ENCODE data around the gene CHIT1.
A peak's percentile ranks its signal among the peaks of the same experiment; 100 is the strongest.
"Not testable (repeated sequence)": the region's sequence is repeated elsewhere in the genome, so short reads cannot be mapped to it uniquely, and the experiment has no call there.

The CHIT1 gene

DNA sequence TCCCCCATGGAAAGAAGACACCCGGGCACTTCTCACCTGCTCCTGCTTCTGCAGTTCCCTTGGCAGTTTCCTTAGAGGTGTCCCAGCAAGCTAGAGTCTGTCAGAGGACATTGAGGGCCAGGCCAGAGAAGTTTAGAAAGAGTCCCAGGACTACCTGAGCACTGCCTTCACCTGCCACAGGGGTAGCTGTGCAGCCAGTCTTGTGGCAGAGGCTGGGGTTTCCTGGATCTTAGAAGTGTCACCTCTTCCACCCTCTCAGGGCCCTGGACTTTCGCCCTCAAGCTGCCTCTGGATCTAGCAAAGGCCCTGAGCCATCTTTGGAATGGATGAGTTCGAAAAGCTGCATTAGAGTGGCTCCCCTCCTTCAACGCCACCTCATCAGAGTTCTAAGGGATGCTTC is 41.0 kb upstream of the CHIT1 start:
- TF ChIP-seq, protein P1, sequence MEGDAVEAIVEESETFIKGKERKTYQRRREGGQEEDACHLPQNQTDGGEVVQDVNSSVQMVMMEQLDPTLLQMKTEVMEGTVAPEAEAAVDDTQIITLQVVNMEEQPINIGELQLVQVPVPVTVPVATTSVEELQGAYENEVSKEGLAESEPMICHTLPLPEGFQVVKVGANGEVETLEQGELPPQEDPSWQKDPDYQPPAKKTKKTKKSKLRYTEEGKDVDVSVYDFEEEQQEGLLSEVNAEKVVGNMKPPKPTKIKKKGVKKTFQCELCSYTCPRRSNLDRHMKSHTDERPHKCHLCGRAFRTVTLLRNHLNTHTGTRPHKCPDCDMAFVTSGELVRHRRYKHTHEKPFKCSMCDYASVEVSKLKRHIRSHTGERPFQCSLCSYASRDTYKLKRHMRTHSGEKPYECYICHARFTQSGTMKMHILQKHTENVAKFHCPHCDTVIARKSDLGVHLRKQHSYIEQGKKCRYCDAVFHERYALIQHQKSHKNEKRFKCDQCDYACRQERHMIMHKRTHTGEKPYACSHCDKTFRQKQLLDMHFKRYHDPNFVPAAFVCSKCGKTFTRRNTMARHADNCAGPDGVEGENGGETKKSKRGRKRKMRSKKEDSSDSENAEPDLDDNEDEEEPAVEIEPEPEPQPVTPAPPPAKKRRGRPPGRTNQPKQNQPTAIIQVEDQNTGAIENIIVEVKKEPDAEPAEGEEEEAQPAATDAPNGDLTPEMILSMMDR (IDR thresholded peaks at IDR 0.05; ENCODE audit: insufficient read depth, missing control alignments) = no peak
- FAIRE-seq (no peak), DNase-seq (ENCODE audit: insufficient read length, low spot score) (no peak)

DNA sequence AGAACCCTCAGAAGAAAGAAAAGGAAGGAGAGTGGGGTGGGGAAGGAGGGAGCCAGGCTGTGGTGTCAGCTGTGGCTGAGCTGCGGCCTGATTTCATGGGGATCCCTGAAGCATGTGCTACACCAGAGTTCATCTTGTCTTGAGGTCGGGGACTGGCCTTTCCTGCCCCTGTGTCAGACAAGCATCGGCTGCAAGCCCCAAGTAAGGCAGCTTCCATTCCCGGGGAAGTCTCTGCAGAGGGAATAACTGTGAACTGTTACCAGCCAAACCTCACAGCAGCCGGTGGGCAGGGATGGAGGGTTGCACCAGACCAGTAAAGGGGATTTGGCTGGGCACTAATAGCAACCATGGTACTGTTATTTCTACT is 40.2 kb upstream of the CHIT1 start:
- FAIRE-seq (no peak), DNase-seq (ENCODE audit: insufficient read length, low spot score) (no peak)

DNA sequence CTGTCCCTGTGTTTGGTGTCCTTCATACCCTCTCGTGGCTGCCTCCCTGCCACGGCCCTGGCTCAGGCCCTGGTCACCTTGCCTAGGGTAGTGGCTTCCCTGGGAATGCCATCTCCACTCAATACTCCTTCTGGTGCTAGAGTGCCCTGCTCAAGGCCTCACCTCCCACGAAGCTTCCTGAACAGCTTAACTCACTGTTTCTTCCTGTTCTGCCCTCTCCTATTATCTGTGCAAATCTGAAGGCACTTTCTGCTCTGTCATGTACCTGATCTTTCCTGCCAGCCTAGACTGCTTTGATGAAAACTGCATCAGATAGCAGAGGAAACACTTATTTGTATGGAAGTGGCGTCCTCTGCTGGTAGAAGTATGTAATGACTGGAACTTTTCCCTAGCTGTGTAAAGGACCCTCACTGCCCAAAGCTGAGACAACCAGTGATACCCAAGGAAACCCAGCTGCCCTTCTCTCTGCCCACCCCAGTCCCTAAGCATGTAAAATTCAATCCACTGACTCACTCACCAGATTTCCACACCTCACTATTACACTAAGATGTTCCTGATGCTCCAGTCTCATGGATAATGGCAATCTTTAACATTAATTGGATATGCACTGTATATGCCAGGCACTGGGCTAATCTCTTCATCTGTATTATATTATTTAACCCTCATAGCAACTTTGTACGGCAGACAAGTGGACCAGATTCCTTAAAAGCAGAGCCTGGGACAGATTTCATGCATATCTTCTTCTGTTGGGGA is 39.6 kb upstream of the CHIT1 start:
- TF ChIP-seq, protein P1 (IDR thresholded peaks at IDR 0.05; ENCODE audit: insufficient read depth, missing control alignments) = peak; percentile 99
- FAIRE-seq (peak; percentile 84), DNase-seq (ENCODE audit: insufficient read length, low spot score) (no peak)

More for the DNA sequence above, 40.2 kb upstream of the CHIT1 start:
- TF ChIP-seq, protein P1 (IDR thresholded peaks at IDR 0.05; ENCODE audit: insufficient read depth, missing control alignments) = no peak

DNA sequence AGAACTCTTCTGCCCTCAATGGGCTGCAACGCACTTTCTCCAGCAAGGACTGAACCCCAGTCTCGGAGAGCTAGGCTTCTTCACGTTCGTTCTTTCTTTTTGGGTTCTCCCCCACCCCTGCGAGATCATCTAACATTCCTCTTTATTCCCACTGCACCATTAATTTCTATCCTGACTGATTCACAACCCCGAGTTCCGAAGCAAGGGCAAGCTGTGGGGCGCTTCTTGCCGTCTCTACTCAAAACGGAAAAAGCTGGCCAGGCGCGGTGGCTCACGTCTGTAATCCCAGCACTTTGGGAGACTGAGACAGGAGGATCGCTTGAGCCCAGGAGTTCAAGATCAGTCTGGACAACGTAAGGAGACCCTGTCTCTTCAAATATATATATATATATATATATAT is 38.4 kb upstream of the CHIT1 start:
- TF ChIP-seq, protein P1 (IDR thresholded peaks at IDR 0.05; ENCODE audit: insufficient read depth, missing control alignments) = no peak
- FAIRE-seq = no peak
- no peak for DNase-seq (ENCODE audit: insufficient read length, low spot score)

DNA sequence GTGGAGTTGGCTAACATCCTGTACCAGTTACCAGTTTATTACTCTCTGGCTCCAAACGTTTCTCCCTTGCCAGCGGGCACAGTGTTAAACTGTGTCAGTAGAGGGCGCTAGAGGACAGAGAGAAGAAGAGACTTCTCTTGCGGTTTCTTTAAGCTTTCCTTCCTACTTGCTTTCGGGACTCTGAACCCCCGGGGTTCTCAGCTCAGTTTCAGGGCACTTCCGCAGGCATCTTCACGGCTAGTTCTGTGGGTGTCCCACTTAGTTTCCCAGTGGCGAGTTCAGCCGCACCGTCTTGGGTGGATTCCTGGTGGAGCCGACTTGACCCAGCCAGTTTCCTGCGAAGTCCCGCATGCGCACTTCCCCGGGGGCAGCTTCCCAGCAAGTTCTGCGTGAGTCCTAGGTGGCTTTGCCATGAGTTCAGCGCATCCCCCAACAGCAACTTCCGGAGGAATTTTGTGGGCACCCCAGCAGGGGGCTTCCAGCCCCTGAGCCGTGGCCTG is 37.9 kb upstream of the CHIT1 start:
- FAIRE-seq (no peak), DNase-seq (ENCODE audit: insufficient read length, low spot score) (peak; percentile 64)
- TF ChIP-seq, protein P1 (IDR thresholded peaks at IDR 0.05; ENCODE audit: insufficient read depth, missing control alignments) = peak; percentile 99

DNA sequence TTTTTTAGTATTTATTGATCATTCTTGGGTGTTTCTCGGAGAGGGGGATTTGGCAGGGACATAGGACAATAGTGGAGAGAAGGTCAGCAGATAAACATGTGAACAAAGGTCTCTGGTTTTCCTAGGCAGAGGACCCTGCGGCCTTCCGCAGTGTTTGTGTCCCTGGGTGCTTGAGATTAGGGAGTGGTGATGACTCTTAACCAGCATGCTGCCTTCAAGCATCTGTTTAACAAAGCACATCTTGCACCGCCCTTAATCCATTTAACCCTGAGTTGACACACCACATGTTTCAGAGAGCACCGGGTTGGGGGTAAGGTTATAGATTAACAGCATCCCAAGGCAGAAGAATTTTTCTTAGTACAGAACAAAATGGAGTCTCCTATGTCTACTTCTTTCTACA is 36.7 kb upstream of the CHIT1 start:
- FAIRE-seq; DNase-seq (ENCODE audit: insufficient read length, low spot score): not testable (repeated sequence)

DNA sequence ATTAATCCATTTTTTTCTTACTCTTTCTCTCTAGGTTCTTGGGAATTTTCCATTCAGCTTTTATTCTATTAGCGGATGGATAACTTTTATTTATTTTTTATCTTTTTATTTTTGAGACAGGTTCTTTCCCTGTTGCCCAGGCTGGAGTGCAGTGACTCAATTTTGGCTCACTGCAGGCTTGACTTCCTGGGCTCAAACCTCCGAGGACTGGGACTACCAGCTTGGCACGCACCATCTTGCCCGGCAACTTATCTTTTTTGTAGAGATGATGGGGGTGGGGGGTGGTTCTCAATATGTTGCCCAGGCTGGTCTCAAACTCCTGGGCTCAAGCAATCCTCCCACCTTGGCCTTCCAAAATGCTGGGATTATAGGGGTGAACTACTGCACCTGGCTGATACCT is 36.1 kb upstream of the CHIT1 start:
- no peak for FAIRE-seq
- TF ChIP-seq, protein P1 (IDR thresholded peaks at IDR 0.05; ENCODE audit: insufficient read depth, missing control alignments) = no peak
- no peak for DNase-seq (ENCODE audit: insufficient read length, low spot score)

Data from D721Med (cell line).